DOHH2 (cell line): ENCODE results near the gene NEUROG1.
"Not testable (repeated sequence)": the region's sequence is repeated elsewhere in the genome, so short reads cannot be mapped to it uniquely, and the experiment has no call there.

Source experiments
- EZH2phosphoT487 ChIP-seq: fragments of 200-600 bp; sonication (generic); IDR thresholded peaks from 2 replicates; pipeline ENCODE4 v1.6.1; 2017; ENCODE audit warnings: borderline replicate concordance, mild to moderate bottlenecking, antibody characterized with exemption, low read length, moderate library complexity, mixed read lengths
- TF ChIP-seq, protein P1 (sequence below): fragments of 200-600 bp; sonication (generic); IDR thresholded peaks from one replicate; pipeline ENCODE4 v1.5.1; 2014; ENCODE audit warnings: antibody characterized with exemption, mild to moderate bottlenecking, low read depth, low read length; ENCODE audit not compliant: poor library complexity, severe bottlenecking

DNA sequence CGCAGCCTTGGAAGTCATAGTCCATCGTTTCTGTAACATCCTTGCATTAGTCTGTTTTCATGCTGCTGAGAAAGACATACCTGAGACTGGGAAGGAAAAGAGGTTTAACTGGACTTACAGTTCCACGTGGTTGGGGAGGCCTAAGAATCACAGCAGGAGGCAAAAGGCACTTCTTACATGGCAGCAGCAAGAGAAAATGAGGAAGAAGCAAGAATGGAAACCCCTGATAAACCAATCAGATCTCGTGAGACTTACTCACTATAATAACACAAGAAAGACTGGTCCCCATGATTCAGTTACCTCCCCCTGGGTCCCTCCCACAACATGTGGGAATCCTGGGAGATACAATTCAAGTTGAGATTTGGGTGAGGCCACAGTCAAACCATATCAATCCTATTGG is 40.2 kb downstream of the NEUROG1 start:
- TF ChIP-seq, protein P1, sequence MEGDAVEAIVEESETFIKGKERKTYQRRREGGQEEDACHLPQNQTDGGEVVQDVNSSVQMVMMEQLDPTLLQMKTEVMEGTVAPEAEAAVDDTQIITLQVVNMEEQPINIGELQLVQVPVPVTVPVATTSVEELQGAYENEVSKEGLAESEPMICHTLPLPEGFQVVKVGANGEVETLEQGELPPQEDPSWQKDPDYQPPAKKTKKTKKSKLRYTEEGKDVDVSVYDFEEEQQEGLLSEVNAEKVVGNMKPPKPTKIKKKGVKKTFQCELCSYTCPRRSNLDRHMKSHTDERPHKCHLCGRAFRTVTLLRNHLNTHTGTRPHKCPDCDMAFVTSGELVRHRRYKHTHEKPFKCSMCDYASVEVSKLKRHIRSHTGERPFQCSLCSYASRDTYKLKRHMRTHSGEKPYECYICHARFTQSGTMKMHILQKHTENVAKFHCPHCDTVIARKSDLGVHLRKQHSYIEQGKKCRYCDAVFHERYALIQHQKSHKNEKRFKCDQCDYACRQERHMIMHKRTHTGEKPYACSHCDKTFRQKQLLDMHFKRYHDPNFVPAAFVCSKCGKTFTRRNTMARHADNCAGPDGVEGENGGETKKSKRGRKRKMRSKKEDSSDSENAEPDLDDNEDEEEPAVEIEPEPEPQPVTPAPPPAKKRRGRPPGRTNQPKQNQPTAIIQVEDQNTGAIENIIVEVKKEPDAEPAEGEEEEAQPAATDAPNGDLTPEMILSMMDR: not testable (repeated sequence)
- not testable (repeated sequence) for TF ChIP-seq EZH2phosphoT487
